IPS DF 6.9 (cell line): ENCODE data around the gene RPL18.

Experiments
- DNase-seq: peaks from one replicate; pipeline ENCODE4 v3.0.0-alpha.2; 2013; ENCODE audit warnings: low read depth, low spot score
- H3K27ac ChIP-seq: one replicate; pipeline ENCODE4 v1.5.1; 2013; ENCODE audit warnings: low read length, control low read depth
- H3K27me3 ChIP-seq: 2 replicates; pipeline ENCODE4 v1.6.1; 2013; ENCODE audit warnings: mild to moderate bottlenecking, low read length; ENCODE audit not compliant: control insufficient read depth, insufficient read depth
- H3K36me3 ChIP-seq: 2 replicates; pipeline ENCODE4 v1.6.1; 2013; ENCODE audit warnings: low read length; ENCODE audit not compliant: control insufficient read depth, insufficient read depth
- H3K4me1 ChIP-seq: 2 replicates; pipeline ENCODE4 v1.6.1; 2013; ENCODE audit warnings: low read length; ENCODE audit not compliant: control insufficient read depth, insufficient read depth
- H3K4me3 ChIP-seq: 2 replicates; pipeline ENCODE4 v1.5.1; 2013; ENCODE audit warnings: mild to moderate bottlenecking, low read length
- H3K9me3 ChIP-seq: 2 replicates; pipeline ENCODE4 v1.6.1; 2013; ENCODE audit warnings: low read length, inconsistent platforms; ENCODE audit not compliant: control insufficient read depth, insufficient read depth
- WGBS: extraction: QIAGEN DNeasy Blood & Tissue Kit; methylation state at CpG from one replicate; pipeline ENCODE4 v1.1.7; 2013; ENCODE audit warnings: mixed read lengths, missing lambda C conversion rate; ENCODE audit not compliant: insufficient read length, insufficient coverage; 5-methylcytosine and 5-hydroxymethylcytosine counted together

The RPL18 gene

GRCh38 chr19:48613024-48613851 lies 5.7 kb downstream of the RPL18 start:
- Histone ChIP-seq H3K4me1 (peaks cover 6% of the 10 kb centered on the region), H3K4me3 (no peak overlapping the region), H3K36me3 (peaks cover 21% of the 10 kb centered on the region), H3K9me3 (no peaks in the 10 kb centered on the region), H3K27me3 (no peaks in the 10 kb centered on the region), H3K27ac (no peak overlapping the region)
- no peak for DNase-seq
- no CpG with 5 or more reads among the region's 39 CpGs for WGBS

DNA sequence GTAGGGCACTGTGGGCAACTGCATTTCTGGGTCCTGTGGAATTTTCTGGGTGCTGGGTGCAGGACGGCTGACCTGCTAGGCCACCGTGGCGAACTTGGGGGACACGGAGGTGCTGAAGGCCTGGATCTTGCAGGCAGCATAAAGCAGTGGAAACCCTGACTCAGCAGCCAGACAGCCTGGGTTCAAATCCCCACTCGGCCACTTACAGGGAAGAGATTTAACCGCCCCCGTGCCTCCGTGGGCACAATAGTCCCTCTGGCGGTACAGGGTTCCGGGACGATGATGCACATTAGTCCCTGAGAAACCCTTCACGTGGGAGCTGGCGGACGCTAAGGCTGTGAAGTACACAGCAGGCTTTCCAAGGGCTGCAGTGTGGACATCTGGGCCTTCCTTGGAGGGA lies 7.1 kb downstream of the RPL18 start:
- H3K27ac ChIP-seq: no peak overlapping the region
- no CpG with 5 or more reads among the region's 14 CpGs for WGBS
- H3K36me3 ChIP-seq: peaks cover 17% of the 10 kb centered on the region
- DNase-seq: no peak
- peaks cover 6% of the 10 kb centered on the region for H3K4me1 ChIP-seq
- H3K4me3 ChIP-seq: no peak overlapping the region
- no peaks in the 10 kb centered on the region for H3K9me3 ChIP-seq
- H3K27me3 ChIP-seq: no peaks in the 10 kb centered on the region

DNA sequence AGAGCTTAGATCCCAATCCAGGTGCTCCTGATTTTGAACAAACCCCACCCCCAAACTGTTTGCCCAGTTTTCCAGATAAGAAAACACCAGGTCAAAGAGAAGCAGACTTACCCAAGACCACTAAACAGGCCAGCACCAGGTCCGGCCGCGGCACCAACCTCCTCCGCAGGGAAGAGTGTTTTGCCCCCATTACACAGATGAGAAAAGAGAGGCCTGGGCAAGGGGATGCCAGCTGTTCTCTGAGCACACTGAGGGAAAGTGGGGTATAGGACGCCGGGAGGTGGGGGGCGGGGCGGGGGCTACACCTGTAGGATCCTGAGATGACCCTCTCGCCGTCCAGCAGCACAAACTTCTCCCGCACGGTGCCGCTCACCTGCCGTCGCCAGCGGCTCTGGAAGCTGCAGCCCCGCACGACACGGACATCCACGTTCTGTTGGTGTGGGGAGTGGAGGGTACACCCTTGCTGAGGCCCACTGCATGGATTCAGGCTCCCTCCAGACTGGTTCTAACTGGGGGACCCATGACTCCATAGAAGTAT lies 9.3 kb downstream of the RPL18 start:
- H3K27ac ChIP-seq: no peak overlapping the region
- no CpG with 5 or more reads among the region's 20 CpGs for whole genome bisulfite sequencing
- H3K36me3 ChIP-seq: no peaks in the 10 kb centered on the region
- H3K9me3 ChIP-seq: no peaks in the 10 kb centered on the region
- H3K4me1 ChIP-seq: peaks cover 3% of the 10 kb centered on the region; the same call in 1 of the 2 replicates
- DNase-seq: no peak
- H3K4me3 ChIP-seq: no peak overlapping the region
- no peaks in the 10 kb centered on the region for H3K27me3 ChIP-seq

GRCh38 chr19:48608798-48609263 lies 10.1 kb downstream of the RPL18 start:
- Histone ChIP-seq H3K27ac (no peak overlapping the region), H3K36me3 (no peaks in the 10 kb centered on the region), H3K4me1 (peaks cover 3% of the 10 kb centered on the region; the same call in 1 of the 2 replicates), H3K4me3 (no peak overlapping the region), H3K27me3 (no peaks in the 10 kb centered on the region), H3K9me3 (no peaks in the 10 kb centered on the region)
- no CpG with 5 or more reads among the region's 9 CpGs for WGBS
- no peak for DNase-seq

DNA sequence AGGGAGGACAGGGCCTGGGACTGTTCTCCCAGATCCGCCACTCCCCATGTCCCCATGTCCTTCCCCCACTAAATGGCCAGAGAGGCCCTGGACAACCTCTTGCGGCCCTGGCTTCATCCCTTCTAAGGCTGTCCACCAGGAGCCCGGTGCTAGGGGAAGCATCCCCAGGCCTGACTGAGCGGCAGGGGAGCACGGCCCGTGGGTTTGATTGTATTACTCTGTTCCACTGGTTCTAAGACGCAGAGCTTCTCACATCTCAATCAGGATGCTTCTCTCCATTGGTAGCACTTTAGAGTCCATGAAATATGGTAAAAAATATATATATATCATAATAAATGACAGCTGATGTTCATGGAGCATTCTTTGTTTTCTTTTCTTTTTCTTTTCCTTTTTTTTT lies 11.6 kb downstream of the RPL18 start:
- Histone ChIP-seq H3K36me3 (no peaks in the 10 kb centered on the region), H3K4me1 (peaks cover 2% of the 10 kb centered on the region; the same call in 1 of the 2 replicates), H3K4me3 (no peak overlapping the region), H3K9me3 (no peaks in the 10 kb centered on the region), H3K27me3 (no peaks in the 10 kb centered on the region), H3K27ac (no peak overlapping the region)
- no peak for DNase-seq
- no CpG with 5 or more reads among the region's 7 CpGs for WGBS

- WGBS: no CpG with 5 or more reads among the region's 39 CpGs
Measured at GRCh38 chr19:48606463-48607358, 12.3 kb downstream of the RPL18 start, which contains the start of gene SPACA4. SPACA4 (plus strand) TSS chr19:48606742; CDS start chr19:48606979, 237 bp downstream.

GRCh38 chr19:48603850-48604249 lies 15.1 kb downstream of the RPL18 start:
- Histone ChIP-seq H3K27me3 (no peaks in the 10 kb centered on the region), H3K9me3 (no peaks in the 10 kb centered on the region), H3K4me1 (peaks cover under 1% of the 10 kb centered on the region; the same call in 1 of the 2 replicates), H3K36me3 (no peaks in the 10 kb centered on the region), H3K27ac (no peak overlapping the region), H3K4me3 (no peak overlapping the region)
- WGBS: no CpG with 5 or more reads among the region's 9 CpGs
- DNase-seq: no peak

More at GRCh38 chr19:48606463-48607358, 12.3 kb downstream of the RPL18 start, which contains the start of gene SPACA4:
- Histone ChIP-seq H3K27me3 (no peaks in the 10 kb centered on the region), H3K9me3 (no peaks in the 10 kb centered on the region), H3K4me3 (no peak within 1 kb of the TSS), H3K27ac (no peak within 1 kb of the TSS), H3K36me3 (no peaks in the 10 kb centered on the region), H3K4me1 (peaks cover 2% of the 10 kb centered on the region; the same call in 1 of the 2 replicates)
- DNase-seq: no peak

- Histone ChIP-seq H3K4me1 (no peaks in the 10 kb centered on the region), H3K9me3 (no peaks in the 10 kb centered on the region), H3K36me3 (no peaks in the 10 kb centered on the region), H3K27me3 (no peaks in the 10 kb centered on the region), H3K27ac (no peak overlapping the region), H3K4me3 (no peak overlapping the region)
- no CpG with 5 or more reads among the region's 39 CpGs for WGBS
- no peak for DNase-seq
Measured at GRCh38 chr19:48603449-48603848, 15.5 kb downstream of the RPL18 start.

- no peaks in the 10 kb centered on the region for H3K36me3 ChIP-seq
- H3K4me3 ChIP-seq: no peak overlapping the region
- H3K4me1 ChIP-seq: no peaks in the 10 kb centered on the region
- H3K27ac ChIP-seq: no peak overlapping the region
- no peaks in the 10 kb centered on the region for H3K9me3 ChIP-seq
- no CpG with 5 or more reads among the region's 9 CpGs for WGBS
- DNase-seq: no peak
- H3K27me3 ChIP-seq: no peaks in the 10 kb centered on the region
Measured at GRCh38 chr19:48603001-48603400, 16.0 kb downstream of the RPL18 start.
